PC-9 (cell line): ENCODE measurements around the gene PRKCH. TPM values are rescaled to one million over a fixed set of nuclear protein-coding genes. Genes with fewer than 3 reads are reported as not detected.

Experiments
- BruUV-seq: library from RNA; stranded (reverse); fragments of 400-500 nt; replicated peaks from 2 replicates; lab custom pipeline; 2021; lab: Mats Ljungman, UMichigan
- CTCF ChIA-PET: fragments of 300-600 bp; sonication (Branson Sonifier 250); formaldehyde crosslinking; loops from one replicate; lab custom pipeline; 2022; ENCODE audit warnings: antibody characterized with exemption; lab: Charles Lee
- POLR2A ChIA-PET: fragments of 300-600 bp; sonication (Branson Sonifier 250); formaldehyde crosslinking; loops from one replicate; lab custom pipeline; 2022; ENCODE audit warnings: antibody characterized with exemption; ENCODE audit not compliant: unreplicated experiment; lab: Charles Lee
- DNase-seq, 2 experiments: peaks; one replicate each; pipeline versions ENCODE4 v3.0.0 to v3.0.0-alpha.2; 2015 to 2022; ENCODE audit warnings: mixed read lengths in 1 of 2
- H2AFZ ChIP-seq: fragments of 200-600 bp; sonication (generic); 2 replicates; pipeline ENCODE4 v1.8.1; 2017; ENCODE audit warnings: antibody characterized with exemption
- H3F3A ChIP-seq: fragments of 200-600 bp; sonication (generic); 2 replicates; pipeline ENCODE4 v1.8.1; 2017; ENCODE audit warnings: antibody characterized with exemption, mild to moderate bottlenecking, low read depth; ENCODE audit not compliant: insufficient read depth
- H3K27ac ChIP-seq: fragments of 200-600 bp; sonication (generic); 2 replicates; pipeline ENCODE4 v1.6.1; 2016; ENCODE audit warnings: mixed run types
- H3K27me3 ChIP-seq: fragments of 200-600 bp; sonication (generic); 2 replicates; pipeline ENCODE4 v1.6.1; 2016; ENCODE audit warnings: low read depth, mixed run types; ENCODE audit not compliant: insufficient read depth
- H3K36me3 ChIP-seq: fragments of 200-600 bp; sonication (generic); 2 replicates; pipeline ENCODE4 v1.6.1; 2016; ENCODE audit warnings: low read depth, mixed run types
- H3K4me1 ChIP-seq: fragments of 200-600 bp; sonication (generic); replicated peaks from 2 replicates; pipeline ENCODE4 v1.6.1; 2016; ENCODE audit warnings: mixed run types; ENCODE audit not compliant: insufficient read depth
- H3K4me2 ChIP-seq: fragments of 200-600 bp; sonication (generic); 2 replicates; pipeline ENCODE4 v1.6.1; 2017; ENCODE audit warnings: mixed run types
- H3K4me3 ChIP-seq: fragments of 200-600 bp; sonication (generic); 2 replicates; pipeline ENCODE4 v1.6.1; 2016; ENCODE audit warnings: mixed run types
- H3K79me2 ChIP-seq: fragments of 200-600 bp; sonication (generic); 2 replicates; pipeline ENCODE4 v1.6.1; 2017; ENCODE audit warnings: low read depth, mixed run types
- H3K9me2 ChIP-seq: fragments of 200-600 bp; sonication (generic); 2 replicates; pipeline ENCODE4 v1.8.1; 2017; ENCODE audit warnings: mild to moderate bottlenecking; ENCODE audit not compliant: insufficient read depth
- H3K9me3 ChIP-seq: fragments of 200-600 bp; sonication (generic); 2 replicates; pipeline ENCODE4 v1.8.1; 2016; ENCODE audit warnings: low read depth; ENCODE audit not compliant: insufficient read depth
- H4K20me1 ChIP-seq: fragments of 200-600 bp; sonication (generic); 2 replicates; pipeline ENCODE4 v1.8.1; 2017; ENCODE audit not compliant: insufficient read depth
- EZH2 ChIP-seq: fragments of 200-600 bp; sonication (generic); IDR thresholded peaks from 2 replicates; pipeline ENCODE4 v1.8.0; 2017; ENCODE audit warnings: antibody characterized with exemption, low read depth
- intact Hi-C: fragments of 100-400 bp; cut with micrococcal nuclease; formaldehyde crosslinking; loops from one replicate; pipeline ENCODE4 v1.10.0; 2022; ENCODE audit not compliant: unreplicated experiment
- total RNA-seq: library from RNA; stranded (reverse); gene quantifications from 2 replicates; pipeline ENCODE4 v1.2.3, GENCODE V29; 2021
- TF ChIP-seq, protein P1 (sequence below): fragments of 200-600 bp; sonication (generic); conservative IDR thresholded peaks from 2 replicates; pipeline ENCODE4 v1.6.1; 2017; ENCODE audit warnings: mixed run types, antibody characterized with exemption, mild to moderate bottlenecking, moderate library complexity

The PRKCH gene
- total RNA-seq, 1 experiment from 2014 or later: 32.4 TPM

DNA sequence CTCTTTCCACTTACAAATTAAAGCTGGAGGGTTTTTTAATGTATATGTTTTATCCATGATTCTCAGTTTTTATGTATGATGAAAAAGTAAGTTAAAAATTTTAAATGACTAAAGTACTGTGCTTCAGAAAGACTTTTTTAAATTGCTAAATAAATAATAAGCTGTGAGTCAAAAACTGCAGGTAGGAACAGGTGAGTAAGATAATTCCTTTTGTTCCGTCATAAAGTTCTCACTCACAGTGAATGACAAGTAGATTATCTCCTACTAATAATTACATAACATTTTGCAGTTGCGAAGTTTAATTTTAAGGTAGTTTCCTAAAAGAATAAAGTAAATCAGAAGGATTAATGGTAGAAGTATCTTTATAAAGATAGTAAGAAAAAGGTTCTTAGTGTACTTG is 78.0 kb downstream of the PRKCH start:
- Histone ChIP-seq H3K79me2 (peaks cover 4% of the 10 kb centered on the region; the same call in 1 of the 2 replicates), H3K4me2 (no peak overlapping the region), H3K9me2 (no peaks in the 10 kb centered on the region; the same call in 1 of the 2 replicates), H3K27ac (no peak overlapping the region), H2AFZ (no peak overlapping the region), H3K4me3 (no peak overlapping the region), H3K9me3 (no peaks in the 10 kb centered on the region), H3K27me3 (no peaks in the 10 kb centered on the region), H4K20me1 (no peaks in the 10 kb centered on the region; the same call in 1 of the 2 replicates), H3F3A (no peaks in the 10 kb centered on the region), H3K4me1 (no peaks in the 10 kb centered on the region), H3K36me3 (no peaks in the 10 kb centered on the region; the same call in 1 of the 2 replicates)
- no TSS peak for BruUV-seq
- TF ChIP-seq, protein P1, sequence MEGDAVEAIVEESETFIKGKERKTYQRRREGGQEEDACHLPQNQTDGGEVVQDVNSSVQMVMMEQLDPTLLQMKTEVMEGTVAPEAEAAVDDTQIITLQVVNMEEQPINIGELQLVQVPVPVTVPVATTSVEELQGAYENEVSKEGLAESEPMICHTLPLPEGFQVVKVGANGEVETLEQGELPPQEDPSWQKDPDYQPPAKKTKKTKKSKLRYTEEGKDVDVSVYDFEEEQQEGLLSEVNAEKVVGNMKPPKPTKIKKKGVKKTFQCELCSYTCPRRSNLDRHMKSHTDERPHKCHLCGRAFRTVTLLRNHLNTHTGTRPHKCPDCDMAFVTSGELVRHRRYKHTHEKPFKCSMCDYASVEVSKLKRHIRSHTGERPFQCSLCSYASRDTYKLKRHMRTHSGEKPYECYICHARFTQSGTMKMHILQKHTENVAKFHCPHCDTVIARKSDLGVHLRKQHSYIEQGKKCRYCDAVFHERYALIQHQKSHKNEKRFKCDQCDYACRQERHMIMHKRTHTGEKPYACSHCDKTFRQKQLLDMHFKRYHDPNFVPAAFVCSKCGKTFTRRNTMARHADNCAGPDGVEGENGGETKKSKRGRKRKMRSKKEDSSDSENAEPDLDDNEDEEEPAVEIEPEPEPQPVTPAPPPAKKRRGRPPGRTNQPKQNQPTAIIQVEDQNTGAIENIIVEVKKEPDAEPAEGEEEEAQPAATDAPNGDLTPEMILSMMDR: no peak
- TF ChIP-seq EZH2: no peak
- intact Hi-C loops: no loop called here
- DNase-seq: no peak
- POLR2A ChIA-PET: interaction anchor here (0.6 kb wide), 1 partner anchor 363 kb away, joined by 4 read pairs; the partner anchor contains the start of gene SNAPC1
- CTCF ChIA-PET: no interaction called here

DNA sequence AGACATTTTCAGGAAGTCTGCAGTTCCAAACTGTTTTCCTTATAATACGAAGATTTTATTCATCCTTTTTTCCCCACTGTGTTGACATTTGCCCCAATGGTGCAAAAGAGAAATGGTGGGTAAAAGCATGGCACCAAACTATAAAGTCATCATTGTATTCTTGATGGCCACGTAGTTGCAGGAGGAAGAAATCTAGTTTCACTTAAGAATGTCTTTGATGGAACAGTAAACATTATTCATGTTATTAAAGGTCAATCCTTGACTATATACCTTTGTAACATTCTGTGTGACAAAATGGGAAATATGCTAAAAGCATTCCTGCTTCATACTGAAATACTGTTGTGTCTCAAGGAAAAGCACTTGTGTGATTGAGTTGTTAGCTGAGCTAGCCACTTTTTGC is 80.1 kb downstream of the PRKCH start:
- no peaks in the 10 kb centered on the region for H3K27me3 ChIP-seq
- ChIA-PET POLR2A (no interaction called here), CTCF (no interaction called here)
- DNase-seq: no peak
- H3K9me2 ChIP-seq: no peaks in the 10 kb centered on the region; the same call in 1 of the 2 replicates
- H3K4me1 ChIP-seq: no peaks in the 10 kb centered on the region
- H3K36me3 ChIP-seq: no peaks in the 10 kb centered on the region; the same call in 1 of the 2 replicates
- no peak overlapping the region for H3K27ac ChIP-seq
- H3K9me3 ChIP-seq: no peaks in the 10 kb centered on the region
- H3K4me3 ChIP-seq: no peak overlapping the region
- no peaks in the 10 kb centered on the region for H3F3A ChIP-seq
- peaks cover 14% of the 10 kb centered on the region for H3K79me2 ChIP-seq
- BruUV-seq: no TSS peak
- intact Hi-C loops: no loop called here
- H3K4me2 ChIP-seq: no peak overlapping the region
- H4K20me1 ChIP-seq: no peaks in the 10 kb centered on the region; the same call in 1 of the 2 replicates
- no peak overlapping the region for H2AFZ ChIP-seq
- no peak for TF ChIP-seq EZH2
- TF ChIP-seq, protein P1: no peak

DNA sequence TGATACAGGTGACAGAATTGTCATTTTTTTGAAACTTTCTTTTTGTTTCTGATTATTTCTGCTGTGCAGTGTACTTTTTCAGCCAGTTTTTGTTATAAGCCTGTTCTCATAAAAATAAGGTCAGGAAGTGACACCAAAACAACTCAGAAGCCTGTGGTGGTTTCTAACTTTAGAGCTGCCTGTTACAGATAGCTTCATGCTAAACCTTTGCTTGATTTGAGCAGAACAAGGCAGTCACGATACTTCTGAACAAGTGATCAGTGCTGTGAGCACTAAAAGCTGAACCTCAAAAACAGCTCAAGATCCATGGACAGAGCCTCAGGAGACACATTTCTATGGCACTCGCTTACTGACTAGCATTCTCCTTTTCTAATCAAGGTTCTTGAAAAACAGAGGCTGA is 82.0 kb downstream of the PRKCH start:
- Histone ChIP-seq H4K20me1 (no peaks in the 10 kb centered on the region), H3K27ac (no peak overlapping the region), H3K79me2 (peaks cover 14% of the 10 kb centered on the region), H2AFZ (no peak overlapping the region), H3K9me2 (no peaks in the 10 kb centered on the region; the same call in 1 of the 2 replicates), H3K4me2 (no peak overlapping the region), H3K27me3 (no peaks in the 10 kb centered on the region), H3K4me3 (no peak overlapping the region), H3K4me1 (no peaks in the 10 kb centered on the region), H3K9me3 (no peaks in the 10 kb centered on the region), H3K36me3 (no peaks in the 10 kb centered on the region; the same call in 1 of the 2 replicates), H3F3A (no peaks in the 10 kb centered on the region)
- intact Hi-C loops: no loop called here
- TF ChIP-seq EZH2: no peak
- TF ChIP-seq, protein P1: no peak
- CTCF ChIA-PET: no interaction called here
- DNase-seq: no peak
- POLR2A ChIA-PET: interaction anchor here (0.7 kb wide), 1 partner anchor 14 kb away, joined by 4 read pairs; no protein-coding TSS in a partner anchor
- no TSS peak for BruUV-seq
